SU-DHL-6 (cell line): ENCODE results near the gene NBEA.

Experiments
- EZH2phosphoT487 ChIP-seq: fragments of 200-600 bp; sonication (generic), shearing (Covaris generic); conservative IDR thresholded peaks from 2 replicates; pipeline ENCODE4 v1.6.1; 2018; ENCODE audit warnings: mild to moderate bottlenecking, antibody characterized with exemption, low read length, moderate library complexity, mixed read lengths
- TF ChIP-seq, protein P1 (sequence below): fragments of 200-600 bp; sonication (generic); IDR thresholded peaks from one replicate; pipeline ENCODE4 v1.5.1; 2017; ENCODE audit warnings: antibody characterized with exemption, mild to moderate bottlenecking, low read length, moderate library complexity; ENCODE audit not compliant: insufficient read depth, poor library complexity, severe bottlenecking

GRCh38 chr13:35481777-35482176 lies 539.7 kb downstream of the NBEA start:
- TF ChIP-seq, protein P1, sequence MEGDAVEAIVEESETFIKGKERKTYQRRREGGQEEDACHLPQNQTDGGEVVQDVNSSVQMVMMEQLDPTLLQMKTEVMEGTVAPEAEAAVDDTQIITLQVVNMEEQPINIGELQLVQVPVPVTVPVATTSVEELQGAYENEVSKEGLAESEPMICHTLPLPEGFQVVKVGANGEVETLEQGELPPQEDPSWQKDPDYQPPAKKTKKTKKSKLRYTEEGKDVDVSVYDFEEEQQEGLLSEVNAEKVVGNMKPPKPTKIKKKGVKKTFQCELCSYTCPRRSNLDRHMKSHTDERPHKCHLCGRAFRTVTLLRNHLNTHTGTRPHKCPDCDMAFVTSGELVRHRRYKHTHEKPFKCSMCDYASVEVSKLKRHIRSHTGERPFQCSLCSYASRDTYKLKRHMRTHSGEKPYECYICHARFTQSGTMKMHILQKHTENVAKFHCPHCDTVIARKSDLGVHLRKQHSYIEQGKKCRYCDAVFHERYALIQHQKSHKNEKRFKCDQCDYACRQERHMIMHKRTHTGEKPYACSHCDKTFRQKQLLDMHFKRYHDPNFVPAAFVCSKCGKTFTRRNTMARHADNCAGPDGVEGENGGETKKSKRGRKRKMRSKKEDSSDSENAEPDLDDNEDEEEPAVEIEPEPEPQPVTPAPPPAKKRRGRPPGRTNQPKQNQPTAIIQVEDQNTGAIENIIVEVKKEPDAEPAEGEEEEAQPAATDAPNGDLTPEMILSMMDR, result no peak
- no peak for TF ChIP-seq EZH2phosphoT487
